GM18907 (cell line): ENCODE measurements around the gene GPR183.
"Not testable (repeated sequence)": the region's sequence is repeated elsewhere in the genome, so short reads cannot be mapped to it uniquely, and the experiment has no call there.

Experiments used
- ATAC-seq: cut with Tn5 transposase; IDR thresholded peaks from one replicate; pipeline ENCODE4 v1.9.1; 2021; ENCODE audit warnings: mild to moderate bottlenecking, moderate library complexity; ENCODE audit not compliant: unreplicated experiment

The GPR183 gene

DNA sequence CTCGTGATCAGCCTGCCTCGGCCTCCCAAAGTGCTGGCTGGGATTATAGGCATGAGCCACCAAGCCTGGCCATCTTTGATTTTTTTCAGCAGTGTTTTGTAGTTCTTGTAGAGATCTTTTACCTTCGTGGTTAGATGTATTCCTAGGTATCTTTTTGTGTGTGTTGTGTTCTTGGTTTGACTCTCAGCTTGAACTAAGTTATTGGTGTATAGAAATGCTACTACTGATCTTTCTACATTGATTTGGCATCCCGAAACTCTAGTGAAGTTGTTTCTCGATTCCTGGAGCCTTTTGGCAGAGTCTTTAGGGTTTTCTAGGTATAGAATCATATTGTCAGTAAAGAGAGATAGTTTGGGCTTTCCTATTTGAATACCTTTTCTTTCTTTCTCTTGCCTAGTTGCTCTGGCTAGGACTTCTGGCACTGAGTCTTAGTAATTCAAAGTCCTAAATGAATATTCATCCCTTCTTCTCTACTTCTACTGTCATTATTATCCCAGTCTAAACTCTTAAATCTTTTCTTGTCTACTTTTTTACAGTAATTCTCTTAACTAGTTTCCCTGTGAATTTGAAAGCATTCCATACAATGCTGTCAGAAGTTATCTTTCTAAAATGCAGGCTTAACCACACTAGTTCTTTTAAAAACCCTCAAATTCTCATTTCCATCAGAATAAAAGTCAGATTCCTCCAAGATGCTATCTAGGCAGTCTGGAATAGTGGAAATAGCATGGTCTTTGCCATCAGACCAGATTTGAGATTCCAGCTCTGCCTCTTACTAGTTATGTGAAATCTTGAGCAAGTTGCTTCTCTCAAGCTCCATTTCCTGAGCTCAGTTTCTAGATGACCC is 56.0 kb downstream of the GPR183 start:
- no peak for ATAC-seq

DNA sequence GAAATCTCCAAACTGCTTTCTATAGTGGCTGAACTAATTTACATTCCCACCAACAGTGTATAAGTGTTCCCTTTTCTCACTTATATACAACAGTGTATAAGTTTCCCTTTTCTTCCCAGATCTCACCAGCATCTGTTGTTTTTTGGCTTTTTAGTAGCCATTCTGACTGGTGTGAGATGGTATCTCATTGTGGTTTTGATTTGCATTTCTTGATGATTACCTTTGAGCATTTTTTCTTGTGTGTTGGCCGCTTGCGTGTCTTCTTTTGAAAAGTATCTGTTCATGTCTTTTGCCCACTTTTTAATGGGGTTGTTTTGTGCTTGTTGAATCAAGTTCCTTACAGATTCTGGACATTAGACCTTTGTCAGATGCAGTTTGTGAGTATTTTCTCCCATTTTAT is 57.6 kb downstream of the GPR183 start:
- not testable (repeated sequence) for ATAC-seq

DNA sequence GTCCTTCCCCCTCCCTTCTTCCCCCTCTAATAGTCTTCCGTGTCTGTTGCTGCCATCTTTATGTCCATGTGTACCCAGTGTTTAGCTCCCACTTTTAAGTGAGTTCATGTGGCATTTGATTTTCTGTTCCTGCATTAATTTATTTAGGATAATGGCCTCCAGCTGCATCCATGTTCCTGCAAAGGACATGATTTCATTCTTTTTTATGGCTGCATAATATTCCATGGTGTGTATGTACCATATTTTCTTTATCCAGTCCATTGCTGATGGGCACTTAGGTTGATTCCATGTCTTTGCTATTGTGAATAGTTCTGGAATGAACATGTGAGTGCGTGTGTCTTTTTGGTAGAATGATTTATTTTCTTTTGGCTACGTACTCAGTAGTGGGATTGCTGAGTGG is 58.0 kb downstream of the GPR183 start:
- ATAC-seq, result not testable (repeated sequence)

DNA sequence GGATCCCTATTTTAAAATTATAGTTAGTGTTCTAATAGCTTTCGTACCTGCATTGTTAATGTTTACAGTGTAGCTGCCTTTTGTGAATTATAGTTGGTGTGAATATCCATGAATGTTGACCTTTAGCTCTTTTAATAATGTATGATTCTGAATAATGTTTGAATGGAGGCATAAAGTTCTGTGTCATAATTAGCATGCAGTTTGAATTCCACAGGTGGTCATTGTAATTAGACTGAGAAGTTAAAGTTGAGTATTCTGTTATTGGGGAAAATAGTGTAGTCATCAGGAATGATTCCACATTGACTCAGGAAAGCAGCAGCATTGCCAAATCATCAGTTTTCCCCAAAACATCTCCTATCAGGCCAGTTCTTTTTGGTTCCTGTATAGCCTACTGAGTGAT is 61.1 kb downstream of the GPR183 start:
- ATAC-seq, result no peak
